Hematopoietic multipotent progenitor cell treated with erythropoietin and hydrocortisone succinate and interleukin-3 and kit ligand, for 8 days (in vitro differentiated cells): ENCODE measurements around the gene THY1.
"Not testable (repeated sequence)": the region's sequence is repeated elsewhere in the genome, so short reads cannot be mapped to it uniquely, and the experiment has no call there.

Source experiments
- DNase-seq: peaks from one replicate; pipeline ENCODE4 v3.0.0-alpha.2; 2015

The THY1 gene

GRCh38 chr11:119422809-119423508 is at the start of gene THY1:
THY1 (minus strand) TSS chr11:119423172; CDS start chr11:119420905, 2,267 bp downstream.
- no peak for DNase-seq

GRCh38 chr11:119472186-119472855 is 49.3 kb upstream of the THY1 start:
- no peak for DNase-seq

- no peak for DNase-seq
Observed at GRCh38 chr11:119471329-119471728, 48.4 kb upstream of the THY1 start.

GRCh38 chr11:119470317-119471291 is 47.6 kb upstream of the THY1 start:
- no peak for DNase-seq

GRCh38 chr11:119469506-119469905 is 46.5 kb upstream of the THY1 start:
- DNase-seq = no peak

GRCh38 chr11:119468511-119468910 is 45.5 kb upstream of the THY1 start:
- DNase-seq = no peak

GRCh38 chr11:119461229-119461963 is 38.4 kb upstream of the THY1 start:
- DNase-seq = no peak

- no peak for DNase-seq
Observed at GRCh38 chr11:119460582-119460981, 37.6 kb upstream of the THY1 start.

- no peak for DNase-seq
Observed at GRCh38 chr11:119460097-119460496, 37.1 kb upstream of the THY1 start.

GRCh38 chr11:119459293-119459976 is 36.5 kb upstream of the THY1 start:
- no peak for DNase-seq

- not testable (repeated sequence) for DNase-seq
Observed at GRCh38 chr11:119455708-119456107, 32.7 kb upstream of the THY1 start.

- not testable (repeated sequence) for DNase-seq
Observed at GRCh38 chr11:119455241-119455640, 32.3 kb upstream of the THY1 start.

- DNase-seq = no peak
Observed at GRCh38 chr11:119453881-119454280, 30.9 kb upstream of the THY1 start.

- DNase-seq = no peak
Observed at GRCh38 chr11:119450590-119451326, 27.8 kb upstream of the THY1 start.

- no peak for DNase-seq
Observed at GRCh38 chr11:119449498-119449897, 26.5 kb upstream of the THY1 start.

- no peak for DNase-seq
Observed at GRCh38 chr11:119448380-119448779, 25.4 kb upstream of the THY1 start.

- DNase-seq = no peak
Observed at GRCh38 chr11:119447664-119448242, 24.8 kb upstream of the THY1 start.

GRCh38 chr11:119446871-119447663 is 24.1 kb upstream of the THY1 start:
- DNase-seq = no peak

- no peak for DNase-seq
Observed at GRCh38 chr11:119446434-119446833, 23.5 kb upstream of the THY1 start.

GRCh38 chr11:119445850-119446249 is 22.9 kb upstream of the THY1 start:
- DNase-seq = no peak
